Measurements from ENCODE around the gene ADH7.

DNA sequence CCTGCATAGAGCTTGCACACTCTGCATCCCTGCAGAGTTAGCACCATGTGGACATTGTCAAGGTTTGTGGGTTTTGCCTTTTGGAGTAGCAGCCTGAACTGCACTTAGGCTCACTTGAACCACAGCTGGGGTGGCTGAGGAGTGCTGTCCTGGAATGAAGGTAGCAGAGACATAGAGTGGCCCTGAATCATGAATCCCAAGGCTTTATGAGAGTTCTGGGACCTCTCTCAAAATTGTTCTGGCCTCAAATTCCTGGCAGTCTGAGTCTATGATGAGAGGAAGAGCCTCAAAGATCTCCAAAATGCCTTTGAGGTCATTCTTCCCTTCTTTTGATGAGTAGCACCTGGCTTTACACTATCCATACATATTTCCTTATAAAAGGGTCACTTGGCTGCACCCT is 45.5 kb downstream of the ADH7 start:
- no peak for TF ChIP-seq EZH2 (IDR thresholded peaks at IDR 0.05; ENCODE audit: insufficient read depth, poor library complexity, severe bottlenecking)
- TF ChIP-seq EZH2phosphoT487 (IDR thresholded peaks at IDR 0.05; ENCODE audit: insufficient read depth, low read depth): no peak

Measured in GM23248 (cell line).